CD4-positive, alpha-beta T cell treated with Interferon alpha-2 for 1 hour (primary cell): ENCODE measurements around the gene NUTM1.
"Not testable (repeated sequence)": the region's sequence is repeated elsewhere in the genome, so short reads cannot be mapped to it uniquely, and the experiment has no call there.

Source experiments
- DNase-seq, 2 donors: peaks; one replicate each; pipeline ENCODE4 v3.0.0-alpha.2; 2020 to 2022

Gene NUTM1

DNA sequence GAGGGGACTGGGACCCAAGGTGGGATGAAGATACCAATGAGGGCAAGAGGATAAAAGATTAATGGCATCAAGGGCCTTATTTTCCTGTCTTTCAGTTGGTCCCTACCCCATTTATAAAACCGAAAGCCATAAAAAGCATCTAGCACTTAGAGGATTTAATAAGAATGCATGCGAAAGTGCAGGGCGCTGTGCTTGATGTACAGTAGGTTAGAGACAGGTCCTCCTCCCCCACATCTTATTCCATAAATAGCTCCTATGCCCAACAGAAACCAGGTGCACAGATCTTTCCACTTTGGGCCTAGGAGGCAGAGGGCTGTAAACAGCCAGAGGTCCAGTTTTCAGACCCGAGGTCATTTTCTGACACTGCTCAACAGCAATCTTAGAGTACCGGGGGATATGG, 22.7 kb downstream of the NUTM1 start:
- no peak for DNase-seq

GRCh38 chr15:34366271-34367065, 23.4 kb downstream of the NUTM1 start:
- peak; percentile 12 to 52 for DNase-seq

DNA sequence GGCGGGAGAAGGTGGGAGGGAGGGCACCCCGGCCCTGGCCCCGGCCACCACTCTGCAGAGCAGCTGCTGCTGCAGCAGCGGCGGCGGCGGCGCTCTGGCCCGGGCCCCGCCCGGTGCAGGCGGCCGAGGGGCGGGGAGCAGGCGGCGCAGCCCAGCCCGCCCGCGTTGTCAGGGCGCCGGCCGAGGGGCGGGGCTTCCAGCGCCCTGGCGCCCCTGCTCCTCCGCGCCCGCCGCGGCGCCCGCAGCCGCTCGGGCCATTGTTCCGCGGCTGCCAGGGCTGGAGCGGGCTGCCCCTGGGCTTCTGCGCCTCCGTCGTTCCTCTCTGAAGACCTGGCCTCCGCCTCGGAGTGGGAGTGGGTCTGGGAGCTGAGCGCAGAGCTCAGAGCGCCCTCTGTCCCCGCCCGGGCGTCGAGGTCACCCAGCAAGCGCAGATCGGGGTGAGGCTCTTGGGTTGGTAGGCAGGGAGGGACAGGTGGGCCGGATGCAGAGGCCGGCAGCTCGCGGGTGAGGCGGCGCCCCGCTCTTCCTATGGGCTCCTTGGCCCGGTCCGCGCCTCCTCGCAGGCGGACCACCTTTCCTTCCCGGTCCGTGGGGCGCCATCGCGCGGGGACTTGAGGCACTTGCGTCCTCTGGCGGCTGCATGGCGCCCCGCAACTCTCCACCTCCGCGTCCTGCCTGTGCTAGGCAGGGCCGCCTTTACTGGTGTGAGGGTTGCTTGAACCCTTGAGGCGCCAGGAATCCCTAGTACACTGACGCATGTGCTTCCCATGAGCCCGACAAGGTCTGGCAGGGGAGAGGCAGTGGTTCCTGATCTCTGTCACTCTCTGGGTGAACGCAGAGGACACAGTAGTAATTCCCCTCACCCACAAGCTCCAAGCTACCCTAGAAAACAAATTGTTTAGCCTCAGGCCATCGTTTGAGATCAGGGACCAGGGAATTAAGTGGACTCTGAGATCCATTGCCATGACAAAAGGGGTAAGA, 24.3 kb downstream of the NUTM1 start, which contains the start of gene LPCAT4:
LPCAT4 (minus strand) TSS at position 96 of the 981 bp plus-strand sequence. CDS start 96 bp downstream, outside the sequence.
- peak; percentile 89 to 93 for DNase-seq

DNA sequence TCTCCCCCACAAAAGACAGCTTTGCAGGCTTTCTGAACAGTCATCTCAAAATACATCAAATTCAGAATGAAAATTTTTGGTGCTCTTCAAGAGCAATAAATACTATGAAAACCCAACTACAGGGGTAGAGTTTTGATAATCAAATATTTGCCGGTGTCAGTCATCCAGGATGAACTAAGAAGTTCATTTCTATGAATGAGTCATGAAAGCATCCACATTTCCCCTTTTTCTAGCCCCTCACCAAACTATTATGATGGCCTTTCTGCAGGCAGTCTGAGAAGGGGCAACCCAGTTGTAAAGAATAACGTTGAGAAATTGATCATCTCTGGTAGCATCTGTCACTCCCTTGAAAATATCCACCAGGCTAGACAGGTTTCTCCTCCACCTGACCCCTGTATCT, 27.0 kb downstream of the NUTM1 start:
- DNase-seq, result no peak

GRCh38 chr15:34370643-34371042, 27.5 kb downstream of the NUTM1 start:
- DNase-seq, result no peak

DNA sequence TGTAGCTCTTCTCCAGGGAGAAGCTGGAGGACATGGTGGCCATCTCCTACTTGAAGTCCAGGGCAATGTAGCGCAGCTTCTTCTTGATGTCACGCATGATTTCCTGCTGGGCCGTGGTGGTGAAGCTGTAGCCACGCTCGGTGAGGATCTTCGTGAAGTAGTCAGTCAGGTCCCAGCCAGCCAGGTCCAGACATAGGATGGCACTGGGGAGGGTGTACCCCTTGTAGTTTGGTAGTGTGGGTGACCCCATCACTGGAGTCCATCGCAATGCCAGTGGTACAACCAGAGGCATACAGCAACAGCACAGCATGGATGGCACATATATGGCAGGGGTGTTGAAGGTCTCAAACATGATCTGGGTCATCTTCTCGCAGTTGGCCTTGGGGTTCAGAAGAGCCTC, 30.8 kb downstream of the NUTM1 start:
- no peak for DNase-seq

DNA sequence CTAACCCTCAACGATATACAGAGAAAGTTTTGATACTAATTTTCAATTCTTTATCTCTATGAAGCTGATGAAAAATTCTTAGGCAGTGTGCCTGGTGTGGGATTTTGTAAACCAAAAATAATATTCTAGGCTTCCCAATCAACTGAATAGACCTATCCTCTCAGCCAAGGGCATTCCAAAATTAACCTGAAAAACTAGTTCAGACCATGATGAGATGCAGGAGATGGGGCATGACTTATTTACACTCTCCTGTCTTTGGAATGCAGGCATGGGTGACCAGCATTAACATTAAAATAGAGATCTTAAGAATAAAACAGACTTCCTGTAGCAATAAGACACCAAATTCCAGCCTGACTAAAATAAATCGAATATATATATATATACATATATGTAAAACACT, 31.7 kb downstream of the NUTM1 start:
- no peak for DNase-seq

- DNase-seq, result not testable (repeated sequence)
Observed at GRCh38 chr15:34375541-34375940, 32.4 kb downstream of the NUTM1 start.

- no peak for DNase-seq
Observed at GRCh38 chr15:34376856-34377255, 33.7 kb downstream of the NUTM1 start.

DNA sequence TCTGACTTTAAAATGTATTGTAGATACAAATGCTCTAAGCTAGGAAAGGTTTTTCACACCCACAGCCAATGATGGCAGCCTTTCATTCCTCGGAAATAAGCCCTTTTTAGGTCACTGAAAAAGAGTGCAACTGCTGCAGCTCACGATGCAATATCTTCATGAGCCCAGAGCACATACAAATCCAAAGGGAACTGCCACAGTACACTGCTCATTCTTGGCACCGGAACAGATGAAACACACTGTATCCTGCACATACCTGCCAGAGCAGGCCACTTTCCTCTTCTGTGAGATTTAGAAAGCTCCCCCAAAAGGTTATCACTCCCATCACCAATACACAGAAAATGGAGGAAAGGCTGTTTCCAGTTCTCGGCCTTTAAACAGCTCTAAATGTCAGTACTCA, 37.4 kb downstream of the NUTM1 start:
- DNase-seq, result not testable (repeated sequence)

- not testable (repeated sequence) for DNase-seq
Observed at GRCh38 chr15:34381829-34382521, 38.9 kb downstream of the NUTM1 start.

DNA sequence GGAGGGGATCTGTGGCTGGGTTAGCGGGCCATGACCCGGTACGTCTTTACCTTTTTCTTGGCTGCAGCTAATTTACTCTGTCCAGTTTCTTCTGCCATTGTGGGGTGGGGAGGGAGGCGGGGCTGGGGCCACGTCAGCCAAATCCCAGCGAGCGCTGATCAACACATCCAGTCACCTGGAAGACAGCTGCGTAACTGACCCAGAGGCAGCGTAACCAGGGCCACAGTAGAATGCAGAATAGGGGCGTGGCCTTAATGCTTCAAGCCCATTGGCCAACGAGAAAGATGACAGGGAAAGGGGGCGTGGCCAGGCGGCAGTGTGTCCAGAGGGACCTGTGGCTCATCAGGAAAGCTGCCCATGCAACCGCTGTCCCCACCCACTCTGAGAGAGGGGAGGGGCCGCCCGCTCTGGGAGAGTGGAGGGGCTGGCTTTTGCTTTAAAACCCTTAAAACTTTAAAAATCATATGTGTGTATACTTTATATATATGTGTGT, 46.5 kb downstream of the NUTM1 start:
- not testable (repeated sequence) for DNase-seq

DNA sequence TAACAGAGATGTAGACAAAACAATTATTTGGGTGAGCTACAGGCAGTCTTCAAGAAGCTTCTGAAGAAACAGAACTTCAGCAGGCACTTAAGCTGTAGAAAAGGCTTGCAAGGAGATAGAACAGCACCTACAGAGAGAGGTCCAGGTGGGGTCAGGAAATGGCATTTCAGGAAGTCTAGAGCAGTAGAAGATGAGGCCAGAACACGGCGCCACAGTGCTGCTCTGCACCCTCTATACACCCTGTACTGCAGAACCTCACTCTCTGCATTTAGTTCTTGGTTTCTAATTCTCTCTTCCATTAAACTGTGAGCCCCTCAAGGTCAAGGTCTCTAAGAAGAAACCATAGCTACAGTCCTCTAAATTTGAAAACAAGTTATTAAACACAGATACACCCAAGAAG, 49.9 kb downstream of the NUTM1 start:
- DNase-seq, result not testable (repeated sequence)

- DNase-seq, result peak in 1 of 2 donors; percentile 28
Observed at GRCh38 chr15:34397637-34398259, 54.6 kb downstream of the NUTM1 start.

DNA sequence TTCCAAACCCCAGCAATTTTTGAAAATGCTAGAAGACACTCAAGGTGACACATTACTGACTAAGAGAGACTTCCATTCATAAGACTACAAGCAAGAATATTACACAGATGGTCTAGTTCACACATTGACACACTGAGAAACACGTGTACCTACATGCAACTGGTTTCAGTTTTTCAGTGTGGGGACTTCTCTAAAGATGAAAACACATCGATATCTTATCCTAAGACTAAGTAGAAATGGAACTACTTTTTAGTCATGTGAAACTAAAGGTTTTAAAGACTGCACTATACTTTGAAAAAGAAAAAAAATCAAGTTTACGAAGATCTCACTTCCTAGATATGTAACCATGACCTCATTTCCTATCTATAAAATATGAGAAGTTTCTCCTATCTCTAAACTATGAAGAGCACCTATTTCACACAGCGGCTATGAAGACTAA, 60.1 kb downstream of the NUTM1 start:
- peak in 1 of 2 donors; percentile 14 for DNase-seq

- not testable (repeated sequence) for DNase-seq
Observed at GRCh38 chr15:34403899-34404298, 60.8 kb downstream of the NUTM1 start.
